Mesenchymal stem cell (in vitro differentiated cells and primary cell): Measurements from ENCODE around the gene EXTL1.

Source experiments
- DNase-seq: peaks from one replicate; pipeline ENCODE4 v3.0.0-alpha.2; 2013
- H2AFZ ChIP-seq: one replicate; pipeline ENCODE4 v1.6.1; 2013; ENCODE audit warnings: low read depth, mild to moderate bottlenecking, control low read depth, inconsistent platforms, low read length, moderate library complexity
- H2AK5ac ChIP-seq: 2 replicates; pipeline ENCODE4 v1.6.1; 2013; ENCODE audit warnings: low read length, moderate library complexity, mild to moderate bottlenecking, inconsistent platforms; ENCODE audit not compliant: severe bottlenecking
- H2BK120ac ChIP-seq: one replicate; pipeline ENCODE4 v1.6.1; 2013; ENCODE audit warnings: low read depth, mild to moderate bottlenecking, inconsistent platforms, low read length, moderate library complexity
- H2BK12ac ChIP-seq, 2 experiments: one replicate each; pipeline ENCODE4 v1.6.1; 2013; ENCODE audit warnings: inconsistent platforms in 2 of 2, low read length in 2 of 2, mild to moderate bottlenecking in 2 of 2, moderate library complexity in 2 of 2, control low read depth in 1 of 2
- H2BK15ac ChIP-seq: one replicate; pipeline ENCODE4 v1.6.1; 2013; ENCODE audit warnings: mild to moderate bottlenecking, low read depth, inconsistent platforms; ENCODE audit not compliant: poor library complexity, severe bottlenecking
- H2BK5ac ChIP-seq: 2 replicates; pipeline ENCODE4 v1.6.1; 2013; ENCODE audit warnings: low read depth, mild to moderate bottlenecking, low read length, control low read depth, inconsistent platforms; ENCODE audit not compliant: poor library complexity, severe bottlenecking
- H3K14ac ChIP-seq, 2 experiments: one replicate each; pipeline ENCODE4 v1.6.1; 2013; ENCODE audit warnings: inconsistent platforms in 2 of 2, low read length in 2 of 2, control low read depth in 1 of 2, mild to moderate bottlenecking in 1 of 2, moderate library complexity in 1 of 2
- H3K18ac ChIP-seq, 2 experiments: one replicate each; pipeline ENCODE4 v1.6.1; 2013; ENCODE audit warnings: inconsistent platforms in 2 of 2, low read length in 2 of 2, control low read depth in 1 of 2, low read depth in 1 of 2, mild to moderate bottlenecking in 1 of 2
- H3K23ac ChIP-seq, 2 experiments: one replicate each; pipeline ENCODE4 v1.6.1; 2013; ENCODE audit warnings: inconsistent platforms in 2 of 2, low read length in 2 of 2, mild to moderate bottlenecking in 2 of 2, moderate library complexity in 2 of 2, control low read depth in 1 of 2
- H3K27ac ChIP-seq: 2 replicates; pipeline ENCODE4 v1.5.1; 2013; ENCODE audit warnings: mild to moderate bottlenecking, moderate library complexity, low read length, control low read depth, inconsistent platforms; ENCODE audit not compliant: poor library complexity, severe bottlenecking
- H3K27me3 ChIP-seq, 2 experiments: 2 replicates each; pipeline versions ENCODE4 v1.6.1 to v1.7.0; 2013; ENCODE audit warnings: low read length in 2 of 2, mild to moderate bottlenecking in 2 of 2, moderate library complexity in 2 of 2, control low read depth in 1 of 2, inconsistent platforms in 1 of 2; ENCODE audit not compliant: control insufficient read depth in 1 of 2, insufficient read depth in 1 of 2
- H3K36me3 ChIP-seq, 2 experiments: 2 replicates each; pipeline versions ENCODE4 v1.6.1 to v1.7.0; 2013; ENCODE audit warnings: low read length in 2 of 2, control low read depth in 1 of 2, inconsistent platforms in 1 of 2, low read depth in 1 of 2, mild to moderate bottlenecking in 1 of 2; ENCODE audit not compliant: insufficient read depth in 2 of 2, control insufficient read depth in 1 of 2
- H3K4ac ChIP-seq, 2 experiments: one replicate each; pipeline ENCODE4 v1.6.1; 2013; ENCODE audit warnings: inconsistent platforms in 2 of 2, low read length in 2 of 2, mild to moderate bottlenecking in 2 of 2, moderate library complexity in 2 of 2, control low read depth in 1 of 2, low read depth in 1 of 2
- H3K4me1 ChIP-seq: 2 replicates; pipeline ENCODE4 v1.6.1; 2013; ENCODE audit warnings: low read depth, low read length, control low read depth; ENCODE audit not compliant: control insufficient read depth, insufficient read depth
- H3K4me2 ChIP-seq: 2 replicates; pipeline ENCODE4 v1.6.1; 2013; ENCODE audit warnings: low read length, mild to moderate bottlenecking, inconsistent platforms; ENCODE audit not compliant: poor library complexity, severe bottlenecking
- H3K4me3 ChIP-seq, 2 experiments: 2 replicates each; pipeline versions ENCODE4 v1.5.1 to v1.7.0; 2013; ENCODE audit warnings: low read length in 2 of 2, mild to moderate bottlenecking in 2 of 2, control low read depth in 1 of 2, low read depth in 1 of 2; ENCODE audit not compliant: insufficient read depth in 1 of 2
- H3K79me1 ChIP-seq: replicated peaks from 2 replicates; pipeline ENCODE4 v1.6.1; 2013; ENCODE audit warnings: mild to moderate bottlenecking, control low read depth, low read length, inconsistent platforms; ENCODE audit not compliant: poor library complexity, severe bottlenecking
- H3K9ac ChIP-seq: 2 replicates; pipeline ENCODE4 v1.7.0; 2013; ENCODE audit warnings: mild to moderate bottlenecking, low read length, moderate library complexity
- H3K9me3 ChIP-seq: 2 replicates; pipeline ENCODE4 v1.7.0; 2013; ENCODE audit warnings: mild to moderate bottlenecking, low read length; ENCODE audit not compliant: control insufficient read depth
- H4K8ac ChIP-seq: one replicate; pipeline ENCODE4 v1.6.1; 2013; ENCODE audit warnings: inconsistent platforms, mild to moderate bottlenecking, low read length, moderate library complexity
- H4K91ac ChIP-seq: one replicate; pipeline ENCODE4 v1.6.1; 2013; ENCODE audit warnings: mild to moderate bottlenecking, low read length, inconsistent platforms
- WGBS: methylation state at CpG from one replicate; pipeline ENCODE4 v1.1.7; 2013; ENCODE audit warnings: mixed read lengths; 5-methylcytosine and 5-hydroxymethylcytosine counted together

Gene EXTL1

DNA sequence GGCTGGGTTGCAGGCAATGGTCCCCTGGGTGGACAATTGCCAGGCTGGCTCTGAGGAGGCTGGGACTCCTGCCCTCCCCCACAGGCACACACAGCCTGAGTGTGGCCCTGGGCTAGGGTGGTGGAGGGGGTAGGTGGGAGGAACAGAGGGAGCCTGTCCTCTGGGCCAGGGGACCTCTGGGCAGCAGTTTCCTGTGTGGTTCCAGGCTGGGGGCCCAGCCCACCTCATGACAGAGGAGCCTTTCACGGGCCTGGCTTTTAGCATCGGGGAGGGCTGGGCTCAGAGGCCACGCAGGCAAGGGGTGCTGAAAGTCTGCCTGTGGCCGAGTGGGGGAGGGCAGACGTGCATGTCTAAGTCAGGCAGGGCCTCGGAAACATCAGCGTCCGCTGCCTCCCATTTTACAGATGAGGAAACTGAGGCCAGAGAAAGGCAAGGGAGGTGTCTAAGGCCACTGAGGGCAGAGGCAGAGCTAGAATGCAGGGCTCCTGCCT, 7.0 kb downstream of the EXTL1 start:
- Histone ChIP-seq H3K9me3 (no peaks in the 10 kb centered on the region), H4K91ac (peak overlapping the region; percentile 7), H2BK12ac (no peak overlapping the region), H2BK5ac (no peak overlapping the region), H3K4me2 (no peak overlapping the region), H3K27ac (no peak overlapping the region), H2AFZ (no peak overlapping the region), H3K9ac (no peak overlapping the region), H3K18ac (no peak overlapping the region), H2AK5ac (no peak overlapping the region), H4K8ac (no peak overlapping the region), H3K4me1 (peaks cover 9% of the 10 kb centered on the region), H3K27me3 (peaks cover 0 to 14% of the 10 kb centered on the region in 2 experiments), H3K36me3 (no peaks in the 10 kb centered on the region), H3K4ac (no peak overlapping the region), H3K79me1 (no peaks in the 10 kb centered on the region), H2BK15ac (no peak overlapping the region), H2BK120ac (no peak overlapping the region), H3K4me3 (no peak overlapping the region), H3K14ac (no peak overlapping the region), H3K23ac (no peak overlapping the region)
- no peak for DNase-seq
- 67% methylated on average over 8 of the region's 8 CpGs for WGBS

GRCh38 chr1:26029054-26029863, 7.7 kb downstream of the EXTL1 start:
- peaks cover 6% of the 10 kb centered on the region for H3K4me1 ChIP-seq
- no peak overlapping the region for H2BK120ac ChIP-seq
- no peak overlapping the region for H4K91ac ChIP-seq
- H4K8ac ChIP-seq, result no peak overlapping the region
- H2AK5ac ChIP-seq, result no peak overlapping the region
- WGBS, result 82% methylated on average over 15 of the region's 15 CpGs
- no peaks in the 10 kb centered on the region for H3K79me1 ChIP-seq
- DNase-seq, result no peak
- no peak overlapping the region for H3K4ac ChIP-seq
- H3K9ac ChIP-seq, result no peak overlapping the region
- no peaks in the 10 kb centered on the region for H3K9me3 ChIP-seq
- H3K14ac ChIP-seq, result no peak overlapping the region
- H3K27me3 ChIP-seq, result peaks cover 0 to 17% of the 10 kb centered on the region in 2 experiments
- H3K4me3 ChIP-seq, result no peak overlapping the region
- no peak overlapping the region for H3K18ac ChIP-seq
- no peak overlapping the region for H3K23ac ChIP-seq
- H2BK12ac ChIP-seq, result no peak overlapping the region
- no peak overlapping the region for H3K27ac ChIP-seq
- H3K36me3 ChIP-seq, result no peaks in the 10 kb centered on the region
- no peak overlapping the region for H3K4me2 ChIP-seq
- H2BK5ac ChIP-seq, result no peak overlapping the region
- no peak overlapping the region for H2AFZ ChIP-seq
- H2BK15ac ChIP-seq, result no peak overlapping the region

DNA sequence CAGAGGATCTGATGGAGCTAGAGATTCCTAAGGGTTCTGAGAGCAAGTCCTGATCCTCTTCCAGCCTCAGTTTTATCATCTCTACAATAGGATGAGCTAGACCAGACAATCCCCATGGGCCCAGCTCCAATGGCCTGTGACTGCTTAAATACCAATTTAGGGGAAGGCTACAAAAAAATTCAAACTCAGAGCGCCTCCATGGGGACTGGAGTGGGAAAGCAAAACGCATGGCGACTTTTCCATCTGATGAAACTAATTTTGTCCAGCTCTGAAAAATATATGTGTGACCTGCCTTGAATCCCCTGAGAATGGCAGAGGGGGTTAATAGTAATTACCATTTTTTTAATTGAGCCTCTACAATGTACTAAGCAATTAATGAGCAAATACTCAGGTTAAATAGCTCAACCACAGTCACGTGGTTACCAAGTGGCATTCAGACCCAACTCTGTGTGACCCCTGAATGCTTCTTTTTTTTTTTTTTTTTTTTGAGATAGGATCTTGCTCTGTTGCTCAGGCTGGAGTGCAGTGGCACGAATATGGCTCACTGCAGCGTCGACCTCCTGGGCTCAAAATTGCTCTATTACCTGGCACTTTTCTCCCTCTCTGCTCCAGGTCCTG, 8.4 kb downstream of the EXTL1 start:
- Histone ChIP-seq H3K9me3 (no peaks in the 10 kb centered on the region), H2AK5ac (no peak overlapping the region), H2BK5ac (no peak overlapping the region), H3K4ac (no peak overlapping the region), H3K18ac (no peak overlapping the region), H3K27ac (no peak overlapping the region), H4K8ac (no peak overlapping the region), H3K9ac (no peak overlapping the region), H3K27me3 (peaks cover 0 to 23% of the 10 kb centered on the region in 2 experiments), H3K36me3 (no peaks in the 10 kb centered on the region), H2BK120ac (no peak overlapping the region), H2BK15ac (no peak overlapping the region), H2AFZ (no peak overlapping the region), H2BK12ac (no peak overlapping the region), H3K4me1 (peaks cover 13% of the 10 kb centered on the region), H3K79me1 (no peaks in the 10 kb centered on the region), H3K14ac (no peak overlapping the region), H3K23ac (no peak overlapping the region), H3K4me2 (no peak overlapping the region), H3K4me3 (no peak overlapping the region), H4K91ac (no peak overlapping the region)
- WGBS, result 76% methylated on average over 7 of the region's 7 CpGs
- DNase-seq, result no peak

DNA sequence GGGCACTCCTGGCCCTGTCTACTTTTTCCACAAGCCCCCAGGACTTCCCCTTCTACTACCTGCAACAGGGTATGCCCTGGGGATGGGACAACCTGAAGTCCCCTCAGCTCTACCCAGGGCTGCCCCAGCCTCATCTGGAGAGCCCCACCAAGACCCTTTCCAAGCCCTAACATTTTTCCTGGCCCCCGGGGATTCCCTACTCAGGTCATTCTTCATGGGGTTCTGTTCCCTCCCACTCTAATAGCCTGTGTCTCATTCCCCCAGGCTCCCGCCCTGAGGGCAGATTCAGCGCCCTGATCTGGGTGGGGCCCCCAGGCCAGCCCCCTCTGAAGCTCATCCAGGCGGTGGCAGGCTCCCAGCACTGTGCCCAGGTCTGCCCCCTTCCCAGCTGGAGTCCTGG, 9.6 kb downstream of the EXTL1 start:
- WGBS, result 89% methylated on average over 4 of the region's 4 CpGs
- H3K18ac ChIP-seq, result no peak overlapping the region

More for the DNA sequence above, 9.6 kb downstream of the EXTL1 start:
- H3K9ac ChIP-seq, result peak overlapping the region; percentile 8
- no peak overlapping the region for H2BK15ac ChIP-seq
- no peak overlapping the region for H2BK5ac ChIP-seq
- no peak overlapping the region for H2AFZ ChIP-seq
- no peak overlapping the region for H4K8ac ChIP-seq
- H3K4me2 ChIP-seq, result no peak overlapping the region
- no peak overlapping the region for H4K91ac ChIP-seq
- H3K36me3 ChIP-seq, result no peaks in the 10 kb centered on the region
- H3K79me1 ChIP-seq, result no peaks in the 10 kb centered on the region
- H3K9me3 ChIP-seq, result no peaks in the 10 kb centered on the region
- H3K4ac ChIP-seq, result no peak overlapping the region
- H3K14ac ChIP-seq, result no peak overlapping the region
- H2BK12ac ChIP-seq, result no peak overlapping the region
- H2BK120ac ChIP-seq, result no peak overlapping the region
- H3K4me1 ChIP-seq, result peaks cover 18% of the 10 kb centered on the region
- peaks cover 0 to 22% of the 10 kb centered on the region in 2 experiments for H3K27me3 ChIP-seq
- no peak overlapping the region for H2AK5ac ChIP-seq
- DNase-seq, result no peak
- no peak overlapping the region for H3K4me3 ChIP-seq
- H3K23ac ChIP-seq, result no peak overlapping the region
- no peak overlapping the region for H3K27ac ChIP-seq
